Measurements from ENCODE around the gene PAFAH1B1. TPM values are rescaled to one million over a fixed set of nuclear protein-coding genes. Genes with fewer than 3 reads are reported as not detected.

The PAFAH1B1 gene
- polyA plus RNA-seq, 4 donors: 95.8 to 169 (median 129) TPM

- no peak for DNase-seq (ENCODE audit: low read depth in 4 of 4, low spot score in 2 of 4)
Observed at GRCh38 chr17:2700491-2701141, 107.2 kb downstream of the PAFAH1B1 start.

GRCh38 chr17:2701161-2701995 is 107.9 kb downstream of the PAFAH1B1 start:
- DNase-seq (ENCODE audit: low read depth in 4 of 4, low spot score in 2 of 4): no peak

GRCh38 chr17:2701996-2702741 is 108.7 kb downstream of the PAFAH1B1 start:
- DNase-seq (ENCODE audit: low read depth in 4 of 4, low spot score in 2 of 4): no peak

- no peak for DNase-seq (ENCODE audit: low read depth in 4 of 4, low spot score in 2 of 4)
Observed at GRCh38 chr17:2703181-2703580, 109.7 kb downstream of the PAFAH1B1 start.

GRCh38 chr17:2703606-2704005 is 110.2 kb downstream of the PAFAH1B1 start:
- DNase-seq (ENCODE audit: low read depth in 4 of 4, low spot score in 2 of 4): no peak

GRCh38 chr17:2704031-2704889 is 110.8 kb downstream of the PAFAH1B1 start:
- no peak for DNase-seq (ENCODE audit: low read depth in 4 of 4, low spot score in 2 of 4)

DNA sequence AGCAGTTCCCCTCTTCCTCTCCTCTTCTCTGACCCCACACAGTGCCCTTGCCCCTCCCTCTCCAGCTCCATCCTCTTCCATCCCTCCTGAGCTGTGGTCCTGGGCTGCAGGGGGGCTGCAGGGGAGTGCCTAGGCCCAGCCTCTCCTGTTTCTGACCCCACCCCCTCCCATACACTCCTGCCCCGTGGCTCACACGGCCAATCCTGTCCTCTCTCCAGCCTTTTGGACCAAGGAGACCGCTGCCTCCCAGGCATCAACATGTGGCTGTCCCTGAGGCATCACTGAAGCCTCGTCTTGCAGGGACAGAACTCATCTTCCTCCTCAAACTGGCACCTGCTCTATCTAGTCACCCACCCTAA is 111.4 kb downstream of the PAFAH1B1 start:
- DNase-seq (ENCODE audit: low read depth in 4 of 4, low spot score in 2 of 4): no peak

GRCh38 chr17:2705263-2705662 is 111.8 kb downstream of the PAFAH1B1 start:
- no peak for DNase-seq (ENCODE audit: low read depth in 4 of 4, low spot score in 2 of 4)

DNA sequence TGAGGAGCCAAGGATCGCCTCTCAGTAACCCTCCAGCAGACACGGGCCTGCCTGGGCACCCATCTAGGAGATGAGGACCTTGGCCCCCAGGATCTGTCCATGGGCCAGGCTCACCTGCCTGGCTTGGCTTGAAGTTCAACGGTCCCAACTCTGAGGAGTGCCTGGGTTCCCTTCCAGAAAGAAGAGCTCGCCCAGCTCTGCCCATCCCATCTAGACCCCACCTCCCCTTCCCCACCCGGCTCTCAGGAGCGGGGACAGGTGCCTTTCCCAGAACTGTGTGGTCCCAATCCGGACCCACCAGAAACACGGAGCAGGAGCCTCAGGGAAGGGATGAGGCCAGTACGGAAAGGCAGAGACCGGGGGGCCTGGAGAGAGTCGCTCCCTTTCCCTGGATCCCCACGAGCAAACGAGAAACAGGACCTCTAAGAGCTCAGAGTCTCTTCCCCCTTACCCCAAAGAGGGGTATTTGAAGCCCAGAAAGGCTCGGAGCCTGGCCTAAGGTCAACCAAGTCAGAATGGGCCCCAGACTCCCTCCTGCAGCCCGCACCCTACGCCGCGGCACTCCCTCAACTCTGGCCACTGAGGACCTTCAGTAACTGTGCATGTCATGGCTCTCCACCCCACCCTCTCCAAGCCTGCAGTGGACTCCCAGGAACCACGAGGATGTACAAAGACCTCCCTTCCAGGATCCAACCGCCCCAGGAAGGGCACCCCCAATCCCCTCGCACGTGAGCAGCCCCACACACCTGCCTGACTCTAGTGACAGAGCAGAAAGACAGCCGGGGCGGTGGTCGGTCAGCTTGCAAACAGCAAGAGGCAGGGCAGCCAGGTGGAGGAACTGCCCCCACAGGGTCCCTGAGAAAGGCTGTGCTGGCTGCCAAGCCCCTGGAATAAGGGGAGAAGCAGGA is 112.7 kb downstream of the PAFAH1B1 start:
- DNase-seq (ENCODE audit: low read depth in 4 of 4, low spot score in 2 of 4): no peak

GRCh38 chr17:2706911-2707510 is 113.6 kb downstream of the PAFAH1B1 start:
- no peak for DNase-seq (ENCODE audit: low read depth in 4 of 4, low spot score in 2 of 4)

DNA sequence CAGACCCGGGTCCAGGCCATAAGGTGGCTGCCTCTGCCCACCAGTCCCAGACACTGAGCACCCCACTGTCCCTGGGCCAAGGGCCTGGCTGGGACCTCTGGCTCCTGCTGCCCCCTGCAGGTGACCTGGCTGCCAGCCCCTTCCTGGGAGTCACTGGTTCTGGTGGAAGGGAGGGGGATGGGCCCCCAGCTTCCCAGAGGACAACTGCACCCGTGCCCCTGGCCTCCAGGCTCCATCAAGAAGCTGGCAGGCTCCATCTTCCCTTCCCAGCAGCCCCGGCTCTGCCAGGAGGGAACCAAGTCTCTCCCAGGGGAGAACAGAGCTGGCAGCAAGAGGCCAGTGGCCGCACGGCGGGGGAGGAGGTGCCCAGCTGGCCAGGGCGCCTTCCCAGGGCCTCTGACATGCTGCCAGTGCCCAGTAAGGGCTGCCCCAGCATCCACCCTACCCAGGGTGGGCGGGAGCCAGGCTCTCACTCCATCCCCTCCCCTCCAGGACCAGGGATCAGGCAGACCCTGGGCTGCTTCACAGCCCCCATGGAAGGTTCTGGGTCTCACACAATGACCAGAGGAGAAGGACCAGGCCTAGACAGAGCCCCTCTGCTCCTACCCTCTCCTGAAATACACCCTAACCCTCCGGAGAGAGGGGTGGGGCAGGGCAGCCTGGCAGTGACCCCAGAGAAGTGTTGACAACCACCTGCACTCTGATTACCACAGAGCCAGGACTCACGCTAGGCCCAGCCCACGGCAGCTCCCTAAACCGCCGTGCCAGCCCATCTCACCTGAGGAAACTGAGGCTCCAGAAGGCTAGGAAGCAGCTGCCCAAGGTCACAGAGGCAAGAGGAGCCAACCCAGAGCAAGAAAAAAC is 114.5 kb downstream of the PAFAH1B1 start:
- DNase-seq (ENCODE audit: low read depth in 4 of 4, low spot score in 2 of 4): no peak

GRCh38 chr17:2708585-2709182 is 115.2 kb downstream of the PAFAH1B1 start:
- no peak for DNase-seq (ENCODE audit: low read depth in 4 of 4, low spot score in 2 of 4)

GRCh38 chr17:2709183-2709661 is 115.8 kb downstream of the PAFAH1B1 start:
- DNase-seq (ENCODE audit: low read depth in 4 of 4, low spot score in 2 of 4): no peak

- DNase-seq (ENCODE audit: low read depth in 4 of 4, low spot score in 2 of 4): no peak
Observed at GRCh38 chr17:2710071-2710802, 116.8 kb downstream of the PAFAH1B1 start.

GRCh38 chr17:2710803-2711607 is 117.6 kb downstream of the PAFAH1B1 start:
- no peak for DNase-seq (ENCODE audit: low read depth in 4 of 4, low spot score in 2 of 4)
